HG02840 (cell line): ENCODE measurements around the gene BRD1.
"Not testable (repeated sequence)": the region's sequence is repeated elsewhere in the genome, so short reads cannot be mapped to it uniquely, and the experiment has no call there.

Source experiments
- ATAC-seq: cut with Tn5 transposase; IDR thresholded peaks from one replicate; pipeline ENCODE4 v1.9.1; 2021; ENCODE audit warnings: mild to moderate bottlenecking, moderate library complexity, moderate number of reproducible peaks; ENCODE audit not compliant: unreplicated experiment, low FRiP score

The BRD1 gene

GRCh38 chr22:49827271-49827852 lies 311 bp downstream of the BRD1 start:
- no peak for ATAC-seq

- ATAC-seq, result no peak
Measured at GRCh38 chr22:49826603-49827270, 936 bp downstream of the BRD1 start.

- no peak for ATAC-seq
Measured at GRCh38 chr22:49825944-49826602, 1.6 kb downstream of the BRD1 start.

GRCh38 chr22:49825436-49825835 lies 2.2 kb downstream of the BRD1 start:
- ATAC-seq, result no peak

GRCh38 chr22:49824936-49825335 lies 2.7 kb downstream of the BRD1 start:
- ATAC-seq, result no peak

GRCh38 chr22:49824185-49824925 lies 3.3 kb downstream of the BRD1 start:
- no peak for ATAC-seq

- no peak for ATAC-seq
Measured at GRCh38 chr22:49823289-49824045, 4.2 kb downstream of the BRD1 start.

- ATAC-seq, result not testable (repeated sequence)
Measured at GRCh38 chr22:49821741-49822140, 5.9 kb downstream of the BRD1 start.

- ATAC-seq, result no peak
Measured at GRCh38 chr22:49820984-49821383, 6.7 kb downstream of the BRD1 start.

GRCh38 chr22:49817359-49817758 lies 10.3 kb downstream of the BRD1 start:
- ATAC-seq, result no peak

GRCh38 chr22:49815641-49816091 lies 12.0 kb downstream of the BRD1 start:
- no peak for ATAC-seq

- no peak for ATAC-seq
Measured at GRCh38 chr22:49814856-49815255, 12.8 kb downstream of the BRD1 start.

GRCh38 chr22:49814164-49814686 lies 13.4 kb downstream of the BRD1 start:
- no peak for ATAC-seq

- no peak for ATAC-seq
Measured at GRCh38 chr22:49812838-49813237, 14.8 kb downstream of the BRD1 start.

- no peak for ATAC-seq
Measured at GRCh38 chr22:49811020-49811791, 16.5 kb downstream of the BRD1 start.

- no peak for ATAC-seq
Measured at GRCh38 chr22:49810363-49811019, 17.2 kb downstream of the BRD1 start.

GRCh38 chr22:49807780-49808708 lies 19.6 kb downstream of the BRD1 start:
- ATAC-seq, result no peak

GRCh38 chr22:49807129-49807528 lies 20.5 kb downstream of the BRD1 start:
- no peak for ATAC-seq
